NCI-H748 (cell line): Measurements from ENCODE around the gene OR51A7.
A peak's percentile ranks its signal among the peaks of the same experiment; 100 is the strongest.
"Not testable (repeated sequence)": the region's sequence is repeated elsewhere in the genome, so short reads cannot be mapped to it uniquely, and the experiment has no call there.

ENCODE experiments used
- DNase-seq: peaks from one replicate; lab custom pipeline; 2025; ENCODE audit not compliant: unreplicated experiment; lab: John Stamatoyannopoulos, UW

OR51A7 gene

DNA sequence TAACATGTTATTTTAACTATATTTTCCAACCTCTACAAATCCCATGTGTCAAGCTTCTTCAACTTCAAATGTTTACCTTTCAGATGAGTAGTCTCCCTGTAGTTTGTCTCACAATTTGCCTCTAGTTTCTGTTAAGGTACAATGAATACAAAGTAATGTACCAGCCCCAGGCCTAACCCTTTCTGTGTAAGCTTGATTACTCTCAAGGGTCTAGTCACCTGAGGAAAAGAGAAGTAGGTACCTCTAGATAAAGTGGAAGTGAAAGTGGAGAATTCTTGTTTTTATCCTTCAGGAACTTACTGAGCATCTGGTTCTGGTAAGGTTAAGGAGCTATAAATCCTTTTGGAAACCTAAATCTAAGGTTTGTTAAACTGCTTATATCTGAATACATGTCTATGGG is at the start of gene OR51A7:
TSS of gene OR51A7 (plus strand) at position 300 of the 400 bp plus-strand sequence. CDS start 3,587 bp downstream, outside the sequence.
- no peak for DNase-seq

DNA sequence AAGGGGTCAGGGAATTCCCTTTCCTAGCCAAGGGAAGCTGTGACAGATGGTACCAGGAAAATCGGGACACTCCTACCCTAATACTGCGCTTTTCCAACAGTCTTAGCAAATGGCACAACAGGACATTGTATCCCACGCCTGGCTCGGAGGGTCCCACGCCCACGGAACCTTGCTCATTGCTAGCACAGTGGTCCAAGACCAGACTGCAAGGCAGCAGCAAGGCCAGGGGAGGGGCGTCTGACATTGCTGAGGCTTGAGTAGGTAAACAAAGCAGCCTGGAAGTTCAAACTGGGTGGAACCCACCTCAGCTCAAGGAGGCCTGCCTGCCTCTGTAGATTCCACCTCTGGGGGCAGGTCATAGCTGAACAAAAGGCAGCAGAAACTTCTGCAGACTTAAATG is 49.3 kb upstream of the OR51A7 start:
- not testable (repeated sequence) for DNase-seq

DNA sequence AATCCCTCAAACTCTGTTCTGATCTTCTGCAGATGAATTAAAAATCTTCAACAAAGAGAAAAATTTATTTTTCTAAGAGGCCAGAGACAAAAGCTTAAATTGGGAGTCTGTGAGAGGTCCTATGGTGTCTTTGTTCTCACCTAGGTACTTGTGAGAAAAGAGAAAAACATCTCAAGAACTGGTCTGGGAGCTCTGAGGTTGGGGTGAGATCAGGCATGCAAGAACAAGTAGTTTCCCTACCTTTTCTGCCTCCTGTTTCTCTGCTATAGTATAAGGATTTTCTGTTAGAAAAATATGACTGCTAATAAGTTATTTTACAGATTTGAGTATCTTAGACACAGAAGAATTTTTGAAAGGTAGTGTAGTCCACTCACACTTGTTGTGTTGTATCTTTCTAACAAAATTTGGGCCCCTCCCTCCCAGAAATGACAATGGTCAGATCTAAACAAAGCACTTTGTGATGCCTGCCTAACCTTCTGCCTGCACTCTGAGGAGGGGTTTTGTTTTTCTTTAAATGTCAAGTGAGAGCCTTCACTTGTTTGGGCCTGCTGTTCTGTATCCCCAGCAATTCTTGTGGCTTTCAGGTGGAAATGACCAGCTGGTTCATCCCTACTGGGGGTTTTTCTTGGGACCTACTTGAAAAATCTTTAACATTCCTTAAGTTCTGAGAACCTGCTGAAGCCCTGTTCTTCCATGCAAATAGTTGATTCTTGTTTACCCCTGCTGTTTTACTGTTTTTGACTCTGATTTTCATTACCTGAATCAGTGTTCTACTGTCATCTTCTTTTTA is 40.9 kb upstream of the OR51A7 start:
- no peak for DNase-seq

GRCh38 chr11:4863876-4864275 is 39.7 kb upstream of the OR51A7 start:
- DNase-seq: no peak

GRCh38 chr11:4865855-4866254 is 37.7 kb upstream of the OR51A7 start:
- no peak for DNase-seq

DNA sequence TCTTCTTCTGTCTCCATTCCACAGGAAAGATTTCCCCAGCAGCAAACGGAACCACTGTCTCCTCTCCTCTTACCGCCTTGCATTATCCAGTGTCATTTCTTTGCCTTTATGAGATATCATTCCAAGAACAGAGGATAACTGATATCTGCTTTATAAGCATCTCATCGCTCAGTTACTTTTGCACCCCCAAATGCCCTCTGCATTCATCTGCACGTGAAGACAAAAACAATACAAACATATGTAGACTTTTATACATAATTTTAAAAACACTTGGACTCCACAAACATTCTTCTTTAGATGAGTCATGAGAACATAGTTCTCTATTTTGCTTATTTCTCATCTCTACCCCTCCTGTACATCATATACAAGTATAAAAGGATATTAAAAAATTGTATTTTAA is 22.4 kb upstream of the OR51A7 start:
- no peak for DNase-seq

DNA sequence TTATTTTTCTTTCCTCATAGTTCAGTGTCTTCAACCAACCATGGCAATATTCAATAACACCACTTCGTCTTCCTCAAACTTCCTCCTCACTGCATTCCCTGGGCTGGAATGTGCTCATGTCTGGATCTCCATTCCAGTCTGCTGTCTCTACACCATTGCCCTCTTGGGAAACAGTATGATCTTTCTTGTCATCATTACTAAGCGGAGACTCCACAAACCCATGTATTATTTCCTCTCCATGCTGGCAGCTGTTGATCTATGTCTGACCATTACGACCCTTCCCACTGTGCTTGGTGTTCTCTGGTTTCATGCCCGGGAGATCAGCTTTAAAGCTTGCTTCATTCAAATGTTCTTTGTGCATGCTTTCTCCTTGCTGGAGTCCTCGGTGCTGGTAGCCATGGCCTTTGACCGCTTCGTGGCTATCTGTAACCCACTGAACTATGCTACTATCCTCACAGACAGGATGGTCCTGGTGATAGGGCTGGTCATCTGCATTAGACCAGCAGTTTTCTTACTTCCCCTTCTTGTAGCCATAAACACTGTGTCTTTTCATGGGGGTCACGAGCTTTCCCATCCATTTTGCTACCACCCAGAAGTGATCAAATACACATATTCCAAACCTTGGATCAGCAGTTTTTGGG is 21.6 kb upstream of the OR51A7 start, which contains the start of gene OR51T1:
TSS of gene OR51T1 (plus strand) at position 41 of the 641 bp plus-strand sequence. CDS start at position 41, 0 bp downstream.
- DNase-seq: peak; percentile 61

DNA sequence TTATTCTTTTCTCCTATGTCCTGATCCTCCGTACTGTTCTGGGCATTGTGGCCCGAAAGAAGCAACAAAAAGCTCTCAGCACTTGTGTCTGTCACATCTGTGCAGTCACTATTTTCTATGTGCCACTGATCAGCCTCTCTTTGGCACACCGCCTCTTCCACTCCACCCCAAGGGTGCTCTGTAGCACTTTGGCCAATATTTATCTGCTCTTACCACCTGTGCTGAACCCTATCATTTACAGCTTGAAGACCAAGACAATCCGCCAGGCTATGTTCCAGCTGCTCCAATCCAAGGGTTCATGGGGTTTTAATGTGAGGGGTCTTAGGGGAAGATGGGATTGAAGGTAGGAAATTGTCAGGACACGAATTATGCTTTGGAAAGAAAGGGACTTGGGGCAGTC is 21.0 kb upstream of the OR51A7 start:
- peak; percentile 28 for DNase-seq

- DNase-seq: no peak
These were observed 19.2 kb upstream of the OR51A7 start for GRCh38 chr11:4884361-4884760.

DNA sequence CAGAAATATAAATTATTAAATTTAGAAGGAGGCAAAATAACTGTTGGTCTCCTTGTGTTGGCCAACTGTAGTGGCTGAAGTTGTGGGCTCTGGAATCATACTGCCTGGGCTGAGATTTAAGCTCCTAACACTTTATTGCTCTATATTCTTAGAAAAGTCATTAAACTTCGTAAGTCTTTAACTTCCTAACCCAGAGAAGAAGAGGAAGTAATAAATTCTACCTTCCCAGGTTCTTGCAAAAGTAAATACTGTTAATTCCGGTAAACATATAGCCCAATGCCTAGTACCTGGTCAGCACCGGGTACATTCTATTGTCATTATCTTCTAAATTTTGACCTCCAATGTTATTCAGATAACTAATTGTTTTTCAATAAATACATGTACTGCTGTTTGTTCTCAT is 17.4 kb upstream of the OR51A7 start:
- DNase-seq: no peak

DNA sequence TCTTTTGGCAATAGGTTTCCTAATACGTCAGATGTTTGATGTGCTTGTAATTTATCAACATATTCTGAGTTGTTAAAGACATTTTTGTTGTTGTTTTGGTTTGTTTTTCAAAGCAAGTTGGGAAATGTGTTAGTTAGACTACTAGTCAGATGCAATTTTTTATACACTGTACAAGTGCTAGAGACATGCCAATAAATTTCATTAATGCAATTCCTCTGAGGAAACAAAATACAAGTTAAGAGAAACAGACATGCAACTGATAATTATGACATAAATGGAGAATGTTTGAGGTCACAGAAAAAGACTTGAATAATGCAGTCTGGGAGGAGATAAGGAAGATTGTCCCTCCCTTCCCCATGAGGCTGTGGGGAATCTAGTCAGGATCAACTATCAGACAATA is 16.0 kb upstream of the OR51A7 start:
- no peak for DNase-seq

GRCh38 chr11:4890279-4890678 is 13.3 kb upstream of the OR51A7 start:
- no peak for DNase-seq

- no peak for DNase-seq
These were observed 11.5 kb upstream of the OR51A7 start for GRCh38 chr11:4891996-4892640.

- no peak for DNase-seq
These were observed 13.0 kb downstream of the OR51A7 start for GRCh38 chr11:4916581-4916980.

- DNase-seq: no peak
These were observed 15.7 kb downstream of the OR51A7 start, which contains the start of gene OR51G2 for GRCh38 chr11:4919250-4919649. Gene OR51G2, minus strand, starts transcription at chr11:4919350. Its CDS starts 3,687 bp downstream, at chr11:4915663.

GRCh38 chr11:4921796-4922195 is 18.2 kb downstream of the OR51A7 start:
- DNase-seq: no peak

DNA sequence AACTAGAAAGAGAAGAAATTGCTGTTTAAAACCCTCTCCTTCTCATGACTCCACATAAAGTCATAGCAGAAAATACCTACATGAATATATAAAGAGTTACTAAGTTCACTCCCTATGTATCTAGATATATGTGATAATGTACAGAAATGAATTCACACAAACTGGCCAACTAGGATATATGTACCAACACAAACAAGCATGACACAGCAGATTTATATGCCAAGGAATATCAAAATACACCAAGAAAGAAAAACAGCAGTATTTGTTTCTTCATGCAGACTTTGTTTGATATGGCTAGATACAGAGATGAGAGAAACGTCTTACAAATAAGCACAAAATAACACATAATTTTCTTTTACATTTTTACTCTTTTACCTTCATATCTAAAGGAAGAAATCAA is 18.7 kb downstream of the OR51A7 start:
- no peak for DNase-seq

DNA sequence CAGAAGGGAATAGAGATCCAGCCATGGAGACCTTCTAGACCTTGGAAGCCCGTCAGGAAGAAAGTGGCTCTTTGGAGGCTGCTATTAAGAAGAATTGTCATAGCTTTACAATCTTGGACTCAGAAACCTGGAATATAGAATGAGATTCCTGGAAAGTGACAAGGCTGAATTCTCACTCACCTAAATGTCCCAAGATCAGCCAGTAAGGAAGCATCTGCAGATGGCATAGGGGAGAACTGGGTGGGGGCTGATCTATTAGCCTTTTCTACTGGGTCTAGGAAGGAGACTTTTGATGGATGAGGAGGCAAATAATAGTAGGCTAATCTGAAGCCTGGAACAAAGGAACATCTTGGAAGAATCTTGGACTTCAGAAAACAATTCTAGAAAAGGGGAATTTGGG is 20.7 kb downstream of the OR51A7 start, which contains the start of gene OR51G1:
TSS of gene OR51G1 (minus strand) at position 101 of the 400 bp plus-strand sequence. CDS start at position 101, 0 bp downstream.
- DNase-seq: no peak

DNA sequence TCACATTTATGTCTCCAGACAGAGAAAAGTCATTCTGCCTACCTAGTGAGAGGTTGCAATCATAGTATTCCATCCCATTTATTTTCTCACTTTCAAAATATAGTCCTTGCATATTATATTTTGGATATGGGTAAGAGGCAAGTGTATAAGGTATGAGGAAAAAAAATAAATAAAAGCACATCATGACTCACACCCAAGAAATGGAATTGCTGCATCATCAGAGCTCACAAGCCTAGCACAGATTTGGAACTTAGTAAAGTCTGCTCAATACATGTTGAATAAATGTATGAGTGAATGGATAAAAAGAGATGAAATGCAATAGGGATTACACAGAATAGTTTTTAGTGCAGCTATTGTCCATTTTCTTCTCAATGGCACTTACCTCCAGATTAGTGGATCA is 23.0 kb downstream of the OR51A7 start:
- DNase-seq: no peak

GRCh38 chr11:4932751-4933150 is 29.2 kb downstream of the OR51A7 start:
- DNase-seq: no peak

GRCh38 chr11:4936745-4937144 is 33.2 kb downstream of the OR51A7 start:
- no peak for DNase-seq

DNA sequence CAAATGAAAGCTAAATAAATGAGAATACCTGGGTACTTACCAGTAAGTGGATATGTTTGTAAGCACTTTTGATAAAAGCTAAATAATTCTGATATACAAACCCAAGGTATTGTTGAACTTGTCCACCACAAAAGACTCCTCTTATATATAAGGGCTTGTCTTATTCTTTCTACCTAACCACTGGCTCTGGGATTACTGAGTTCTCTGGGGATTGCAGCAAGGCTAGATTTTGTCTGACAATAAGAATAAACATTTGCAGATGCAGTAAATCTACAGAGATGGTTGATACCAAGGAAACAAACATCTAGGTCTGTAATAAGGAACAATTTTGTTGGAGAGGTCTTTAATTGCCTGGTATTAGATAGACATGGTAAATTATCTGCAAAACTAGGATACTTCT is 43.9 kb downstream of the OR51A7 start, which contains the start of gene OR51A4:
TSS of gene OR51A4 (minus strand) at position 101 of the 400 bp plus-strand sequence. CDS start 505 bp downstream, outside the sequence.
- DNase-seq: no peak
